PC-9 (cell line): Measurements from ENCODE around the gene SLC22A13. TPM values are rescaled to one million over a fixed set of nuclear protein-coding genes. Genes with fewer than 3 reads are reported as not detected.

ENCODE experiments used
- BruUV-seq: library from RNA; stranded (reverse); fragments of 400-500 nt; replicated peaks from 2 replicates; lab custom pipeline; 2021; lab: Mats Ljungman, UMichigan
- CTCF ChIA-PET: fragments of 300-600 bp; sonication (Branson Sonifier 250); formaldehyde crosslinking; loops from one replicate; lab custom pipeline; 2022; ENCODE audit warnings: antibody characterized with exemption; lab: Charles Lee
- POLR2A ChIA-PET: fragments of 300-600 bp; sonication (Branson Sonifier 250); formaldehyde crosslinking; loops from one replicate; lab custom pipeline; 2022; ENCODE audit warnings: antibody characterized with exemption; ENCODE audit not compliant: unreplicated experiment; lab: Charles Lee
- DNase-seq, 2 experiments: peaks; one replicate each; pipeline versions ENCODE4 v3.0.0 to v3.0.0-alpha.2; 2015 to 2022; ENCODE audit warnings: mixed read lengths in 1 of 2
- H2AFZ ChIP-seq: fragments of 200-600 bp; sonication (generic); 2 replicates; pipeline ENCODE4 v1.8.1; 2017; ENCODE audit warnings: antibody characterized with exemption
- H3F3A ChIP-seq: fragments of 200-600 bp; sonication (generic); 2 replicates; pipeline ENCODE4 v1.8.1; 2017; ENCODE audit warnings: antibody characterized with exemption, mild to moderate bottlenecking, low read depth; ENCODE audit not compliant: insufficient read depth
- H3K27ac ChIP-seq: fragments of 200-600 bp; sonication (generic); 2 replicates; pipeline ENCODE4 v1.6.1; 2016; ENCODE audit warnings: mixed run types
- H3K27me3 ChIP-seq: fragments of 200-600 bp; sonication (generic); 2 replicates; pipeline ENCODE4 v1.6.1; 2016; ENCODE audit warnings: low read depth, mixed run types; ENCODE audit not compliant: insufficient read depth
- H3K36me3 ChIP-seq: fragments of 200-600 bp; sonication (generic); 2 replicates; pipeline ENCODE4 v1.6.1; 2016; ENCODE audit warnings: low read depth, mixed run types
- H3K4me1 ChIP-seq: fragments of 200-600 bp; sonication (generic); replicated peaks from 2 replicates; pipeline ENCODE4 v1.6.1; 2016; ENCODE audit warnings: mixed run types; ENCODE audit not compliant: insufficient read depth
- H3K4me2 ChIP-seq: fragments of 200-600 bp; sonication (generic); 2 replicates; pipeline ENCODE4 v1.6.1; 2017; ENCODE audit warnings: mixed run types
- H3K4me3 ChIP-seq: fragments of 200-600 bp; sonication (generic); 2 replicates; pipeline ENCODE4 v1.6.1; 2016; ENCODE audit warnings: mixed run types
- H3K79me2 ChIP-seq: fragments of 200-600 bp; sonication (generic); 2 replicates; pipeline ENCODE4 v1.6.1; 2017; ENCODE audit warnings: low read depth, mixed run types
- H3K9me2 ChIP-seq: fragments of 200-600 bp; sonication (generic); 2 replicates; pipeline ENCODE4 v1.8.1; 2017; ENCODE audit warnings: mild to moderate bottlenecking; ENCODE audit not compliant: insufficient read depth
- H3K9me3 ChIP-seq: fragments of 200-600 bp; sonication (generic); 2 replicates; pipeline ENCODE4 v1.8.1; 2016; ENCODE audit warnings: low read depth; ENCODE audit not compliant: insufficient read depth
- H4K20me1 ChIP-seq: fragments of 200-600 bp; sonication (generic); 2 replicates; pipeline ENCODE4 v1.8.1; 2017; ENCODE audit not compliant: insufficient read depth
- EZH2 ChIP-seq: fragments of 200-600 bp; sonication (generic); IDR thresholded peaks from 2 replicates; pipeline ENCODE4 v1.8.0; 2017; ENCODE audit warnings: antibody characterized with exemption, low read depth
- intact Hi-C: fragments of 100-400 bp; cut with micrococcal nuclease; formaldehyde crosslinking; loops from one replicate; pipeline ENCODE4 v1.10.0; 2022; ENCODE audit not compliant: unreplicated experiment
- total RNA-seq: library from RNA; stranded (reverse); gene quantifications from 2 replicates; pipeline ENCODE4 v1.2.3, GENCODE V29; 2021
- TF ChIP-seq, protein P1 (sequence below): fragments of 200-600 bp; sonication (generic); conservative IDR thresholded peaks from 2 replicates; pipeline ENCODE4 v1.6.1; 2017; ENCODE audit warnings: mixed run types, antibody characterized with exemption, mild to moderate bottlenecking, moderate library complexity

SLC22A13 gene
- total RNA-seq, 1 experiment from 2014 or later: 0.44 TPM

DNA sequence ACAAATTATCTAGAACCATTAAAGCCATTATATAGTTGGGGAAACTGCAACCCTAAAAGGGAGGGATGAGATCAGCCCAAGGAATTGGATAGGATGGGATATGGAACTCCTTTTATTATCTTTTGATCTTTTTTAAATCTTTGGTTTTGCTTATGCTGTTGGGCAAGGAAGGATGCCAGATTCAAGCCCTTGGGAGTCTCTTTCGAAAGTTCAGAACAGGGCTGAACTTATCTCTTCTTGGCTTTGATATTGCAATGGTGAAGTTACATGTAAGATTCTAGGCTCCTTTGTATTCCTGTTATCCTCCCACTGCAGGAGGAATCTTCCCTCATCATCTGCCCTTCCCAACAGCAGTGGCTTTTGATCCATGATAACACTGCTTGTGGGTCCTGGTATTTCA, 10.0 kb upstream of the SLC22A13 start:
- H3K9me3 ChIP-seq: no peaks in the 10 kb centered on the region
- no peaks in the 10 kb centered on the region for H3K79me2 ChIP-seq
- H3K27me3 ChIP-seq: no peaks in the 10 kb centered on the region
- 0 out of 2 replicates have a peak, but pooled peaks cover 21% of the 10 kb centered on the region for H3K36me3 ChIP-seq
- CTCF ChIA-PET: no interaction called here
- POLR2A ChIA-PET: no interaction called here
- no peak overlapping the region for H2AFZ ChIP-seq
- no peak overlapping the region for H3K4me2 ChIP-seq
- no peaks in the 10 kb centered on the region; the same call in none of the 2 replicates for H3F3A ChIP-seq
- no peaks in the 10 kb centered on the region for H4K20me1 ChIP-seq
- intact Hi-C loops: no loop called here
- H3K4me1 ChIP-seq: no peaks in the 10 kb centered on the region
- no peak overlapping the region for H3K27ac ChIP-seq
- H3K9me2 ChIP-seq: no peaks in the 10 kb centered on the region
- no peak overlapping the region for H3K4me3 ChIP-seq
- TF ChIP-seq EZH2: no peak
- BruUV-seq: no TSS peak
- no peak for DNase-seq

DNA sequence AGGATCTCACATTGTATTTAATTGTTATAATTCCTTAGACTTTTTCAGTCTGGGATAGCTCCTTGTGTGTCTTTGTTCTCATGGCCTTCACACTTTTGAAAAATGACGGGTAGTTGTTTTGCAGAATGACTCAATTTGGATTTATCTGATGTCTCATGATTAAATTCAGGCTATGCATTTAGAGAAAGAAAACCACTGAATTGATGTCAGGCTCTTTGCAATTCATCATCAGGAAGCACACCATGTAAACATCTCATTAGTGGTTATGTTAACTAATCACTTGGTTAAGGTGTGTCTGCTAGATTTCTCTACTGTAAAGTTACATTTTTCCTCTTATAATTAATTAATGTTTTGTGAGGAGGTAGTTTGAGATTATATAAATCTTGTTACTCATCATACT, 8.0 kb upstream of the SLC22A13 start:
- H3K27me3 ChIP-seq: no peaks in the 10 kb centered on the region
- no peaks in the 10 kb centered on the region for H3K9me2 ChIP-seq
- no peak overlapping the region for H3K27ac ChIP-seq
- H4K20me1 ChIP-seq: no peaks in the 10 kb centered on the region
- H3K36me3 ChIP-seq: 0 out of 2 replicates have a peak, but pooled peaks cover 5% of the 10 kb centered on the region
- no peaks in the 10 kb centered on the region for H3K79me2 ChIP-seq
- no peak for DNase-seq
- intact Hi-C loops: no loop called here
- H3K4me3 ChIP-seq: no peak overlapping the region
- H3K4me2 ChIP-seq: no peak overlapping the region
- H3K9me3 ChIP-seq: no peaks in the 10 kb centered on the region
- ChIA-PET POLR2A (no interaction called here), CTCF (no interaction called here)
- no TSS peak for BruUV-seq
- H2AFZ ChIP-seq: no peak overlapping the region
- no peaks in the 10 kb centered on the region for H3K4me1 ChIP-seq
- TF ChIP-seq EZH2: no peak
- TF ChIP-seq, protein P1, sequence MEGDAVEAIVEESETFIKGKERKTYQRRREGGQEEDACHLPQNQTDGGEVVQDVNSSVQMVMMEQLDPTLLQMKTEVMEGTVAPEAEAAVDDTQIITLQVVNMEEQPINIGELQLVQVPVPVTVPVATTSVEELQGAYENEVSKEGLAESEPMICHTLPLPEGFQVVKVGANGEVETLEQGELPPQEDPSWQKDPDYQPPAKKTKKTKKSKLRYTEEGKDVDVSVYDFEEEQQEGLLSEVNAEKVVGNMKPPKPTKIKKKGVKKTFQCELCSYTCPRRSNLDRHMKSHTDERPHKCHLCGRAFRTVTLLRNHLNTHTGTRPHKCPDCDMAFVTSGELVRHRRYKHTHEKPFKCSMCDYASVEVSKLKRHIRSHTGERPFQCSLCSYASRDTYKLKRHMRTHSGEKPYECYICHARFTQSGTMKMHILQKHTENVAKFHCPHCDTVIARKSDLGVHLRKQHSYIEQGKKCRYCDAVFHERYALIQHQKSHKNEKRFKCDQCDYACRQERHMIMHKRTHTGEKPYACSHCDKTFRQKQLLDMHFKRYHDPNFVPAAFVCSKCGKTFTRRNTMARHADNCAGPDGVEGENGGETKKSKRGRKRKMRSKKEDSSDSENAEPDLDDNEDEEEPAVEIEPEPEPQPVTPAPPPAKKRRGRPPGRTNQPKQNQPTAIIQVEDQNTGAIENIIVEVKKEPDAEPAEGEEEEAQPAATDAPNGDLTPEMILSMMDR: no peak
- no peaks in the 10 kb centered on the region; the same call in none of the 2 replicates for H3F3A ChIP-seq

DNA sequence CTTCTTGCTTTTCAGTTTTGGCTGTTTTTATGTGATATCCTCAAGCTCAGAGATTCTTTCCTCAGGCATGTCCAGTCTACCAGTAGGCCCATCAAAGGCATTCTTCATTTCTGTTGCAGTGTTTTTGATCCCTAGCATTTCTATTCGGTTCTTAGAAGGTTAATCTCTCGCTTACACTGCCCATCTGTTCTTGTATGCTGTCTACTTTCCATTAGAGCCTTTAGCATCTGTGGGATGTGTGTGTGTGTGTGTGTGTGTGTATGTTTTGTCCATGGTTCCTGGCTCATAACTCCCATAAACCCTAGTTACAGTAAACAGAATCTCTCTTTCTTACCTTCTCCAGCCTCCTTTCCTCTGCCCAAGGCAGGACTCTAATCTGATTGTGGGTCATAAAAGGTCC, 5.1 kb upstream of the SLC22A13 start:
- CTCF ChIA-PET: no interaction called here
- Histone ChIP-seq H3K4me2 (no peak overlapping the region), H3K9me2 (no peaks in the 10 kb centered on the region), H3K36me3 (no peaks in the 10 kb centered on the region), H3K9me3 (no peaks in the 10 kb centered on the region), H4K20me1 (no peaks in the 10 kb centered on the region), H3K4me3 (no peak overlapping the region), H3K27ac (no peak overlapping the region), H3K27me3 (no peaks in the 10 kb centered on the region), H3F3A (no peaks in the 10 kb centered on the region; the same call in none of the 2 replicates), H3K4me1 (no peaks in the 10 kb centered on the region), H2AFZ (no peak overlapping the region), H3K79me2 (no peaks in the 10 kb centered on the region)
- POLR2A ChIA-PET: no interaction called here
- no peak for DNase-seq
- no peak for TF ChIP-seq EZH2
- intact Hi-C loops: no loop called here
- BruUV-seq: no TSS peak

DNA sequence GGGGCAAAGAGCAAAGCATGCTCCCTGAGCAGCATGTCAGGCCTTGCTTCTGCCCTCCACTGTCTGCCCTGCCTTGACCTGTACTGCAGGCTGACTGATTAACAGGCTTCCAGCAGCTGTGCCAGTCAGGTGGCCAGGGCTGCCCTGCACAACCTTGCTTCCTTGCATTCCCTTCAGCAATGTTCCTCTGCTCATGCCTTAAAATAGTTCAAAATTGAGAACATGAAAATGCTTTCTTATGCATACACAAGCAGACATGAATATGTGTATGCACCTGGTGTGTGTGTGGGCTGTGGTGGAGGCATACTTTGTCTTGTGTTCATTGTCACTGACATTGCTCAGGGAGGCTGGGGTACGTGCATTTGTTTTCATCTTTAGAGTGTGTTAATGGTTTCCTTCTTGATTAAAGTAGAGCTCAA, 1.2 kb upstream of the SLC22A13 start:
- no peak for DNase-seq
- Histone ChIP-seq H3K79me2 (no peaks in the 10 kb centered on the region), H3K9me2 (no peaks in the 10 kb centered on the region), H3K9me3 (no peaks in the 10 kb centered on the region), H4K20me1 (no peaks in the 10 kb centered on the region), H3K27ac (no peak overlapping the region), H3K4me3 (no peak overlapping the region), H3K4me2 (no peak overlapping the region), H3F3A (no peaks in the 10 kb centered on the region; the same call in 1 of the 2 replicates), H3K27me3 (no peaks in the 10 kb centered on the region), H3K36me3 (no peaks in the 10 kb centered on the region), H3K4me1 (no peaks in the 10 kb centered on the region), H2AFZ (no peak overlapping the region)
- intact Hi-C loops: no loop called here
- no TSS peak for BruUV-seq
- TF ChIP-seq, protein P1: no peak
- no peak for TF ChIP-seq EZH2
- POLR2A ChIA-PET: no interaction called here
- CTCF ChIA-PET: no interaction called here
